ENCODE results near the gene ARHGEF28.

DNA sequence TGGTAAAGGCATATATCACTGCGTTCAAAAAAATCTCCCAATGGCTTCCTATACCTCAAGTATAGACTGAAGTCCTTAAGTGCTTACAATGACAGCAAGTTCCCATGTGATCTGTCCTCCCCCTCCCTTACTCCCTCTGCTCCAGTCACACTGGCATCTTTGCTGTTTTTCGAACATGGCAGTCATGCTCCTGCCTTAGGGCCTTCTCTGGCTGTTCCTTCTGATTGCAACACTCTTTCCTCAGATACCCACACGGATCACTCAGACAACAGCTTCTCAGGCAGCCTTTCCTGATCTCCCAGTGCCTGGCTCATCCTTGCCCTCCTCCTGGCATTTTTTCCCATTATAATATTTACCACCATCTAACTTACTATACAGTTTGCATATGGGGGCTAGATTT, 232.8 kb downstream of the ARHGEF28 start:
- TF ChIP-seq, protein P1, sequence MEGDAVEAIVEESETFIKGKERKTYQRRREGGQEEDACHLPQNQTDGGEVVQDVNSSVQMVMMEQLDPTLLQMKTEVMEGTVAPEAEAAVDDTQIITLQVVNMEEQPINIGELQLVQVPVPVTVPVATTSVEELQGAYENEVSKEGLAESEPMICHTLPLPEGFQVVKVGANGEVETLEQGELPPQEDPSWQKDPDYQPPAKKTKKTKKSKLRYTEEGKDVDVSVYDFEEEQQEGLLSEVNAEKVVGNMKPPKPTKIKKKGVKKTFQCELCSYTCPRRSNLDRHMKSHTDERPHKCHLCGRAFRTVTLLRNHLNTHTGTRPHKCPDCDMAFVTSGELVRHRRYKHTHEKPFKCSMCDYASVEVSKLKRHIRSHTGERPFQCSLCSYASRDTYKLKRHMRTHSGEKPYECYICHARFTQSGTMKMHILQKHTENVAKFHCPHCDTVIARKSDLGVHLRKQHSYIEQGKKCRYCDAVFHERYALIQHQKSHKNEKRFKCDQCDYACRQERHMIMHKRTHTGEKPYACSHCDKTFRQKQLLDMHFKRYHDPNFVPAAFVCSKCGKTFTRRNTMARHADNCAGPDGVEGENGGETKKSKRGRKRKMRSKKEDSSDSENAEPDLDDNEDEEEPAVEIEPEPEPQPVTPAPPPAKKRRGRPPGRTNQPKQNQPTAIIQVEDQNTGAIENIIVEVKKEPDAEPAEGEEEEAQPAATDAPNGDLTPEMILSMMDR (IDR thresholded peaks at IDR 0.05), result no peak
- no peak for TF ChIP-seq EZH2 (IDR thresholded peaks at IDR 0.05; ENCODE audit: borderline replicate concordance, insufficient read depth, low read depth, low read length, poor library complexity, severe bottlenecking)

Measured in B cell (primary cell).